VCaP (cell line): ENCODE measurements around the gene PCSK5.

Source experiments
- H3K27ac ChIP-seq: fragments of 450-650 bp; 2 replicates; pipeline ENCODE4 v1.5.1; 2017
- CTCF ChIP-seq: fragments of 450-650 bp; conservative IDR thresholded peaks from 2 replicates; pipeline ENCODE4 v1.5.1; 2017; ENCODE audit warnings: mild to moderate bottlenecking, moderate library complexity

PCSK5 gene

GRCh38 chr9:76333388-76333787, 442.9 kb downstream of the PCSK5 start:
- no peak overlapping the region for H3K27ac ChIP-seq
- TF ChIP-seq CTCF: no peak

- H3K27ac ChIP-seq: no peak overlapping the region
- no peak for TF ChIP-seq CTCF
Observed at GRCh38 chr9:76333964-76334363, 443.5 kb downstream of the PCSK5 start.

- no peak for TF ChIP-seq CTCF
- H3K27ac ChIP-seq: no peak overlapping the region
Observed at GRCh38 chr9:76336027-76336426, 445.6 kb downstream of the PCSK5 start.

GRCh38 chr9:76338418-76338817, 447.9 kb downstream of the PCSK5 start:
- H3K27ac ChIP-seq: no peak overlapping the region
- no peak for TF ChIP-seq CTCF

GRCh38 chr9:76341616-76342015, 451.1 kb downstream of the PCSK5 start:
- no peak for TF ChIP-seq CTCF
- H3K27ac ChIP-seq: no peak overlapping the region

- H3K27ac ChIP-seq: no peak overlapping the region
- no peak for TF ChIP-seq CTCF
Observed at GRCh38 chr9:76342201-76342600, 451.7 kb downstream of the PCSK5 start.

- no peak for TF ChIP-seq CTCF
- H3K27ac ChIP-seq: no peak overlapping the region
Observed at GRCh38 chr9:76342858-76343257, 452.4 kb downstream of the PCSK5 start.

GRCh38 chr9:76349865-76350264, 459.4 kb downstream of the PCSK5 start:
- no peak overlapping the region for H3K27ac ChIP-seq
- TF ChIP-seq CTCF: no peak
